ENCODE measurements around the gene OR51A4.

Gene OR51A4

DNA sequence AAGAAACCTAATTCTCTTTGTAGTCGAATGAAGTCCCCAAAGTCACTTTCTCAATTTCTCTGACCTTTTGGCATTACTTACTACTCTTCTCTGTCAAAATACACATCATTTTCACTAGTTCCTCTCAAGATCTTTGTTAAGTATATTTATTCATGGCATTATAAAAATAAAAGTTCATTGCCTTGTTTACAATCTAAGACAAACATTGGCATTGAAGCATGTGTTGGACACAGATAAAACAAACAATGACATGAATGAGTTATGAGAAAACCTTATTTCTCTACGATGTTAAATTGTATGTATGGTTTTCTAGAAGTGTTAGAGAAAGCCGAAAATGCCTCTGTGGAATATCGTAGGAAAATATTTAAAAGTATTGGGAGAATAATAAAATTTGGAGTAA lies 14.7 kb downstream of the OR51A4 start:
- Histone ChIP-seq H3K27me3 (ENCODE audit: insufficient read depth, low read length) (no peaks in the 10 kb centered on the region), H3K4me1 (ENCODE audit: insufficient read depth, low read length) (no peaks in the 10 kb centered on the region), H3K9me3 (ENCODE audit: insufficient read depth, low read depth, low read length) (no peaks in the 10 kb centered on the region), H3K9ac (ENCODE audit: low read depth, low read length) (no peak overlapping the region), H3K36me3 (ENCODE audit: insufficient read depth, low read depth, low read length) (no peaks in the 10 kb centered on the region), H3K4me3 (ENCODE audit: low read length) (no peak overlapping the region), H3K27ac (ENCODE audit: low read length) (no peak overlapping the region)

DNA sequence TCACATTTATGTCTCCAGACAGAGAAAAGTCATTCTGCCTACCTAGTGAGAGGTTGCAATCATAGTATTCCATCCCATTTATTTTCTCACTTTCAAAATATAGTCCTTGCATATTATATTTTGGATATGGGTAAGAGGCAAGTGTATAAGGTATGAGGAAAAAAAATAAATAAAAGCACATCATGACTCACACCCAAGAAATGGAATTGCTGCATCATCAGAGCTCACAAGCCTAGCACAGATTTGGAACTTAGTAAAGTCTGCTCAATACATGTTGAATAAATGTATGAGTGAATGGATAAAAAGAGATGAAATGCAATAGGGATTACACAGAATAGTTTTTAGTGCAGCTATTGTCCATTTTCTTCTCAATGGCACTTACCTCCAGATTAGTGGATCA lies 20.8 kb downstream of the OR51A4 start:
- H3K27me3 ChIP-seq (ENCODE audit: insufficient read depth, low read length): no peaks in the 10 kb centered on the region
- no peak overlapping the region for H3K9ac ChIP-seq (ENCODE audit: low read depth, low read length)
- no peak overlapping the region for H3K4me3 ChIP-seq (ENCODE audit: low read length)
- H3K36me3 ChIP-seq (ENCODE audit: insufficient read depth, low read depth, low read length): no peaks in the 10 kb centered on the region
- no peaks in the 10 kb centered on the region for H3K9me3 ChIP-seq (ENCODE audit: insufficient read depth, low read depth, low read length)
- H3K4me1 ChIP-seq (ENCODE audit: insufficient read depth, low read length): no peaks in the 10 kb centered on the region
- H3K27ac ChIP-seq (ENCODE audit: low read length): no peak overlapping the region

DNA sequence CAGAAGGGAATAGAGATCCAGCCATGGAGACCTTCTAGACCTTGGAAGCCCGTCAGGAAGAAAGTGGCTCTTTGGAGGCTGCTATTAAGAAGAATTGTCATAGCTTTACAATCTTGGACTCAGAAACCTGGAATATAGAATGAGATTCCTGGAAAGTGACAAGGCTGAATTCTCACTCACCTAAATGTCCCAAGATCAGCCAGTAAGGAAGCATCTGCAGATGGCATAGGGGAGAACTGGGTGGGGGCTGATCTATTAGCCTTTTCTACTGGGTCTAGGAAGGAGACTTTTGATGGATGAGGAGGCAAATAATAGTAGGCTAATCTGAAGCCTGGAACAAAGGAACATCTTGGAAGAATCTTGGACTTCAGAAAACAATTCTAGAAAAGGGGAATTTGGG lies 23.2 kb downstream of the OR51A4 start, which contains the start of gene OR51G1:
OR51G1 (minus strand) TSS at position 101 of the 400 bp plus-strand sequence; CDS start at position 101, 0 bp downstream.
- Histone ChIP-seq H3K36me3 (ENCODE audit: insufficient read depth, low read depth, low read length) (no peaks in the 10 kb centered on the region), H3K9ac (ENCODE audit: low read depth, low read length) (no peak within 1 kb of the TSS), H3K9me3 (ENCODE audit: insufficient read depth, low read depth, low read length) (no peaks in the 10 kb centered on the region), H3K4me3 (ENCODE audit: low read length) (no peak within 1 kb of the TSS), H3K27ac (ENCODE audit: low read length) (no peak within 1 kb of the TSS), H3K27me3 (ENCODE audit: insufficient read depth, low read length) (no peaks in the 10 kb centered on the region), H3K4me1 (ENCODE audit: insufficient read depth, low read length) (no peaks in the 10 kb centered on the region)

DNA sequence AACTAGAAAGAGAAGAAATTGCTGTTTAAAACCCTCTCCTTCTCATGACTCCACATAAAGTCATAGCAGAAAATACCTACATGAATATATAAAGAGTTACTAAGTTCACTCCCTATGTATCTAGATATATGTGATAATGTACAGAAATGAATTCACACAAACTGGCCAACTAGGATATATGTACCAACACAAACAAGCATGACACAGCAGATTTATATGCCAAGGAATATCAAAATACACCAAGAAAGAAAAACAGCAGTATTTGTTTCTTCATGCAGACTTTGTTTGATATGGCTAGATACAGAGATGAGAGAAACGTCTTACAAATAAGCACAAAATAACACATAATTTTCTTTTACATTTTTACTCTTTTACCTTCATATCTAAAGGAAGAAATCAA lies 25.1 kb downstream of the OR51A4 start:
- Histone ChIP-seq H3K4me1 (ENCODE audit: insufficient read depth, low read length) (no peaks in the 10 kb centered on the region), H3K9me3 (ENCODE audit: insufficient read depth, low read depth, low read length) (no peaks in the 10 kb centered on the region), H3K27ac (ENCODE audit: low read length) (no peak overlapping the region), H3K36me3 (ENCODE audit: insufficient read depth, low read depth, low read length) (no peaks in the 10 kb centered on the region), H3K4me3 (ENCODE audit: low read length) (no peak overlapping the region), H3K9ac (ENCODE audit: low read depth, low read length) (no peak overlapping the region), H3K27me3 (ENCODE audit: insufficient read depth, low read length) (no peaks in the 10 kb centered on the region)

DNA sequence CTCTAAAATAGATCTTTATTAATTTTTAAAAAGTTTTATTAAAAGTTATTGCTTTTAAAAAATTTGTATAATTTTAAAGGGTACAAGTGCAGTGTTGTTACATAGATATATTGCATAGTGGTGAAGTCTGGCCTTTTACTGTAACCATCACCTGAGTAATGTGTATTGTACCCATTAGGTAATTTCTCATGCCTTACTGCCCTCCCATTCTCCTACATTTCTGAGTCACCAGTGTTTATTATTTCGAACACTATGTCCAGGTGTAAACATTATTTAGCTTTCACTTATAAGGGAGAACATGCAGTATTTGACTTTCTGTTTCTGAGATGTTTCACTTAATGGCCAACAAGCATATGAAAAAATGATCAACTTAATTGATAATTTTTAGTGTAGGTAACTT lies 25.6 kb downstream of the OR51A4 start:
- Histone ChIP-seq H3K27ac (ENCODE audit: low read length) (no peak overlapping the region), H3K27me3 (ENCODE audit: insufficient read depth, low read length) (no peaks in the 10 kb centered on the region), H3K4me3 (ENCODE audit: low read length) (no peak overlapping the region), H3K9ac (ENCODE audit: low read depth, low read length) (no peak overlapping the region), H3K9me3 (ENCODE audit: insufficient read depth, low read depth, low read length) (no peaks in the 10 kb centered on the region), H3K4me1 (ENCODE audit: insufficient read depth, low read length) (no peaks in the 10 kb centered on the region), H3K36me3 (ENCODE audit: insufficient read depth, low read depth, low read length) (no peaks in the 10 kb centered on the region)

DNA sequence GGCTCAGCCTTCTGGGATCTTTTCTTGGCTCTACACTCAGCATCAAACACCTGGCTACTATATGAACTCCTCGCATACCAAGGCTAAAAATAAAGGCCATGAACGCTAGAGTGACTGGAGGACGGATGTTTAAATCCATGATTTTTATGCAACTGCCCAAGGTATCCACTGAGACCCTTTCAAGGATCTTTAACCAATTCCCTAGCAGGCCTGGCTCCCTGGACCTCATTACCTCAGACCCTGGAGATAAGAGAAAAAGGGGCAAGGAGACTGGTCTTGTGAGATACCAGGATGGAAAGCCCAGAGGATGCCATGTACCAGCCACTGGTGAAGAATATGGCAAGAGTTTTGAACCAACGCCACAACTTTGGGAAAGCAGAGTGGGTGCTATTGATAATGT lies 28.2 kb downstream of the OR51A4 start, which contains the start of gene OR51G2:
OR51G2 (minus strand) TSS at position 101 of the 400 bp plus-strand sequence. CDS start 3,687 bp downstream, outside the sequence.
- Histone ChIP-seq H3K27ac (ENCODE audit: low read length) (no peak within 1 kb of the TSS), H3K36me3 (ENCODE audit: insufficient read depth, low read depth, low read length) (no peaks in the 10 kb centered on the region), H3K27me3 (ENCODE audit: insufficient read depth, low read length) (no peaks in the 10 kb centered on the region), H3K4me1 (ENCODE audit: insufficient read depth, low read length) (no peaks in the 10 kb centered on the region), H3K4me3 (ENCODE audit: low read length) (no peak within 1 kb of the TSS), H3K9me3 (ENCODE audit: insufficient read depth, low read depth, low read length) (no peaks in the 10 kb centered on the region), H3K9ac (ENCODE audit: low read depth, low read length) (no peak within 1 kb of the TSS)

DNA sequence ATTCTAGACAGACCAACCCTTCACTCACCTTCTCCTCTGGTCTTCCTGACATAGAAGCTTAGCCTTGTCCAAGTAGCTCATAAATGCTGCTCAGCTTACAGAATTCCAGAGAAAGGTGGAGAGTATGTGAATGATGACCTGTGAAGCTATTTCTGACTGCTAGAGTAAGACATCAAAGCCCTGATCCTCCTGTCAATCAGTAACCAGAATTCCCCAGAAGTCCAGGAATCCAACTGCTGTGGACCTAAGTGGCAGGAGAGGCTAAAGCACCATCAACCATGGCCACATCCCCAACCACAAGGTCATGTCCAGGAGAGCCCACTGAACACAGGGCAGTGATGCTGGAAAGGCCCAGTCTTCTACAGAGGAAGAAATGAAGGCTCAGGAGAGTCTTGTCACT lies 30.8 kb downstream of the OR51A4 start:
- H3K4me1 ChIP-seq (ENCODE audit: insufficient read depth, low read length): no peaks in the 10 kb centered on the region

DNA sequence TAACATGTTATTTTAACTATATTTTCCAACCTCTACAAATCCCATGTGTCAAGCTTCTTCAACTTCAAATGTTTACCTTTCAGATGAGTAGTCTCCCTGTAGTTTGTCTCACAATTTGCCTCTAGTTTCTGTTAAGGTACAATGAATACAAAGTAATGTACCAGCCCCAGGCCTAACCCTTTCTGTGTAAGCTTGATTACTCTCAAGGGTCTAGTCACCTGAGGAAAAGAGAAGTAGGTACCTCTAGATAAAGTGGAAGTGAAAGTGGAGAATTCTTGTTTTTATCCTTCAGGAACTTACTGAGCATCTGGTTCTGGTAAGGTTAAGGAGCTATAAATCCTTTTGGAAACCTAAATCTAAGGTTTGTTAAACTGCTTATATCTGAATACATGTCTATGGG lies 43.9 kb downstream of the OR51A4 start, which contains the start of gene OR51A7:
OR51A7 (plus strand) TSS at position 300 of the 400 bp plus-strand sequence. CDS start 3,587 bp downstream, outside the sequence.
- Histone ChIP-seq H3K4me1 (ENCODE audit: insufficient read depth, low read length) (no peaks in the 10 kb centered on the region), H3K9ac (ENCODE audit: low read depth, low read length) (no peak within 1 kb of the TSS), H3K9me3 (ENCODE audit: insufficient read depth, low read depth, low read length) (no peaks in the 10 kb centered on the region), H3K27ac (ENCODE audit: low read length) (no peak within 1 kb of the TSS), H3K4me3 (ENCODE audit: low read length) (no peak within 1 kb of the TSS), H3K27me3 (ENCODE audit: insufficient read depth, low read length) (no peaks in the 10 kb centered on the region), H3K36me3 (ENCODE audit: insufficient read depth, low read depth, low read length) (no peaks in the 10 kb centered on the region)

More for the DNA sequence above, 30.8 kb downstream of the OR51A4 start:
- Histone ChIP-seq H3K27ac (ENCODE audit: low read length) (no peak overlapping the region), H3K9me3 (ENCODE audit: insufficient read depth, low read depth, low read length) (no peaks in the 10 kb centered on the region), H3K9ac (ENCODE audit: low read depth, low read length) (no peak overlapping the region), H3K4me3 (ENCODE audit: low read length) (no peak overlapping the region), H3K36me3 (ENCODE audit: insufficient read depth, low read depth, low read length) (no peaks in the 10 kb centered on the region), H3K27me3 (ENCODE audit: insufficient read depth, low read length) (no peaks in the 10 kb centered on the region)

All from iPS-20b (cell line).